HG02938 (cell line): ENCODE results near the gene PAPPA2.

Experiments used
- ATAC-seq: cut with Tn5 transposase; IDR thresholded peaks from one replicate; pipeline ENCODE4 v1.9.1; 2021; ENCODE audit warnings: mild to moderate bottlenecking, moderate library complexity; ENCODE audit not compliant: unreplicated experiment

The PAPPA2 gene

GRCh38 chr1:176499671-176500070 lies 36.7 kb downstream of the PAPPA2 start:
- no peak for ATAC-seq

GRCh38 chr1:176501599-176501998 lies 38.6 kb downstream of the PAPPA2 start:
- ATAC-seq = no peak

GRCh38 chr1:176504848-176505553 lies 42.0 kb downstream of the PAPPA2 start:
- ATAC-seq = no peak

- ATAC-seq = no peak
Measured at GRCh38 chr1:176512966-176513365, 50.0 kb downstream of the PAPPA2 start.

- no peak for ATAC-seq
Measured at GRCh38 chr1:176515310-176515709, 52.3 kb downstream of the PAPPA2 start.

- ATAC-seq = peak; percentile 68
Measured at GRCh38 chr1:176517484-176517883, 54.5 kb downstream of the PAPPA2 start.

- no peak for ATAC-seq
Measured at GRCh38 chr1:176521211-176521610, 58.2 kb downstream of the PAPPA2 start.

GRCh38 chr1:176522310-176522845 lies 59.4 kb downstream of the PAPPA2 start:
- no peak for ATAC-seq

- no peak for ATAC-seq
Measured at GRCh38 chr1:176529395-176530090, 66.6 kb downstream of the PAPPA2 start.

GRCh38 chr1:176531036-176531435 lies 68.1 kb downstream of the PAPPA2 start:
- no peak for ATAC-seq

- ATAC-seq = no peak
Measured at GRCh38 chr1:176531921-176532897, 69.2 kb downstream of the PAPPA2 start.

- ATAC-seq = no peak
Measured at GRCh38 chr1:176533020-176533419, 70.0 kb downstream of the PAPPA2 start.

- ATAC-seq = no peak
Measured at GRCh38 chr1:176536588-176536987, 73.6 kb downstream of the PAPPA2 start.

- ATAC-seq = no peak
Measured at GRCh38 chr1:176539018-176539417, 76.0 kb downstream of the PAPPA2 start.

- no peak for ATAC-seq
Measured at GRCh38 chr1:176540428-176540827, 77.5 kb downstream of the PAPPA2 start.

GRCh38 chr1:176541663-176542062 lies 78.7 kb downstream of the PAPPA2 start:
- no peak for ATAC-seq

GRCh38 chr1:176542352-176542751 lies 79.4 kb downstream of the PAPPA2 start:
- ATAC-seq = no peak

- ATAC-seq = no peak
Measured at GRCh38 chr1:176543360-176544129, 80.6 kb downstream of the PAPPA2 start.

- no peak for ATAC-seq
Measured at GRCh38 chr1:176545034-176545639, 82.2 kb downstream of the PAPPA2 start.

- no peak for ATAC-seq
Measured at GRCh38 chr1:176546825-176547224, 83.8 kb downstream of the PAPPA2 start.
